Thyroid gland (tissue), 4 donors: ENCODE results near the gene ITM2C.

Source experiments
- CTCF ChIP-seq, 6 experiments: fragments of 200-600 bp in 3 of 6; fragments of 450-650 bp in 3 of 6; sonication (generic) in 3 of 6; IDR thresholded peaks; one replicate each; pipeline ENCODE4 v1.5.1; 2016 to 2019; ENCODE audit warnings: antibody characterized with exemption in 6 of 6, mild to moderate bottlenecking in 2 of 6, inconsistent platforms in 1 of 6, moderate library complexity in 1 of 6
- POLR2A ChIP-seq, 2 donors: fragments of 450-650 bp; IDR thresholded peaks; one replicate each; pipeline ENCODE4 v1.6.1; 2017; ENCODE audit warnings: antibody characterized with exemption in 2 of 2, mild to moderate bottlenecking in 2 of 2, moderate library complexity in 1 of 2

GRCh38 chr2:230919681-230920080 lies 54.9 kb downstream of the ITM2C start:
- TF ChIP-seq POLR2A (IDR thresholded peaks at IDR 0.05) (no peak), CTCF (IDR thresholded peaks at IDR 0.05) (no peak)
